Measurements from ENCODE around the gene GSK3B.

DNA sequence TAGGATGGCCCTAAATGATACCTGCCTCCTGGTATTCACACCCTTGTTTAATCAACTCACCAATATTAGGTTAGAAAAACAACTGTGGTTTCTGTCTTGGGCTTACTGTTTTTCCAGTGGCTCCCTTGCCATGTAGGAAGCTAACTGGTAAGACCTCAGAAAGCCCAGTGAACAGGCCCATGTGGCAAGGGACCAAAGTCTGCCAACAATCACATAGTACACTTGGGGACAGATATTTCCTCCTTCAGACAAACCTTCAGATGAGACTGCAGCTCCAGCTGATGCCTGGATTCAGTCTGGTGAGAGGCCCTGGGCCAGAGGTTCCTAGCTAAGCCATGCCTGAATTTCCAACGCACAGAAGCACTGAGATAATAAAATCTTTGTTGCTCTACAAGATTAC is 96.1 kb downstream of the GSK3B start:
- TF ChIP-seq EZH2 (IDR thresholded peaks at IDR 0.05; ENCODE audit: insufficient read depth, poor library complexity, severe bottlenecking), result no peak
- TF ChIP-seq EZH2phosphoT487 (IDR thresholded peaks at IDR 0.05; ENCODE audit: insufficient read depth, low read depth), result no peak
